Prostate gland (tissue), 2 donors: ENCODE measurements around the gene P2RY2.

Experiments
- CTCF ChIP-seq, 4 experiments: fragments of 200-600 bp in 2 of 4; fragments of 450-650 bp in 2 of 4; sonication (generic) in 2 of 4; IDR thresholded peaks; 1 replicate in 3 of 4; 2 replicates in 1 of 4; pipeline ENCODE4 v1.5.1; 2016 to 2019; ENCODE audit warnings: antibody characterized with exemption in 4 of 4, mild to moderate bottlenecking in 2 of 4, moderate library complexity in 2 of 4
- POLR2AphosphoS5 ChIP-seq: sonication (generic); formaldehyde crosslinking; IDR thresholded peaks from one replicate; pipeline ENCODE4 v1.6.1; 2017; ENCODE audit warnings: antibody characterized with exemption

- TF ChIP-seq CTCF (IDR thresholded peaks at IDR 0.05) (no peak), POLR2AphosphoS5 (no peak)
These were observed 19.4 kb upstream of the P2RY2 start for GRCh38 chr11:73198677-73199076.
